Body of pancreas (tissue), 4 donors: ENCODE data around the gene MAML2. TPM values are rescaled to one million over a fixed set of nuclear protein-coding genes. Genes with fewer than 3 reads are reported as not detected.

Experiments used
- ATAC-seq: fragments of 150-250 bp; one replicate; pipeline ENCODE4 v1.9.1; 2016
- DNase-seq, 4 donors: peaks; one replicate each; pipeline ENCODE4 v3.0.0-alpha.2; 2019
- H3K27ac ChIP-seq, 4 donors: fragments of 200-600 bp; sonication (generic); 1 replicate in 3 of 4; 2 replicates in 1 of 4; pipeline versions ENCODE4 v1.5.1 to v1.6.1; 2016 to 2019; ENCODE audit warnings: mild to moderate bottlenecking in 1 of 4, mixed read lengths in 1 of 4, moderate library complexity in 1 of 4
- H3K27me3 ChIP-seq, 2 donors: fragments of 200-600 bp; sonication (generic); one replicate each; pipeline ENCODE4 v1.6.0; 2016; ENCODE audit warnings: mild to moderate bottlenecking in 1 of 2
- H3K36me3 ChIP-seq, 2 donors: fragments of 200-600 bp; sonication (generic); replicated peaks in 1 of 2; 2 replicates each; pipeline ENCODE4 v1.5.1; 2016; ENCODE audit warnings: low read depth in 2 of 2; ENCODE audit not compliant: insufficient read depth in 1 of 2
- H3K4me1 ChIP-seq: fragments of 200-600 bp; sonication (generic); one replicate; pipeline ENCODE4 v1.6.0; 2016
- H3K4me3 ChIP-seq, 2 donors: fragments of 200-600 bp; sonication (generic); 1 replicate in 1 of 2; 2 replicates in 1 of 2; pipeline ENCODE4 v1.5.1; 2016 to 2019
- H3K9me3 ChIP-seq, 3 donors: fragments of 200-600 bp; sonication (generic); 1 replicate in 2 of 3; 2 replicates in 1 of 3; pipeline ENCODE4 v1.5.1; 2016
- POLR2A ChIP-seq, 3 donors: fragments of 450-650 bp; IDR thresholded peaks; one replicate each; pipeline ENCODE4 v1.6.1; 2016; ENCODE audit warnings: antibody characterized with exemption in 3 of 3, mild to moderate bottlenecking in 2 of 3
- WGBS, 2 donors: methylation state at CpG; one replicate each; pipeline ENCODE4 v1.1.5; 2017; 5-methylcytosine and 5-hydroxymethylcytosine counted together
- intact Hi-C: fragments of 100-400 bp; cut with DNase I; formaldehyde crosslinking; loops from one replicate; pipeline ENCODE4 v1.15.1; 2023
- total RNA-seq, 2 donors: library from RNA; depleted of rRNA; stranded (reverse); fragments of >200 nt; gene quantifications; one replicate each; pipeline ENCODE4 v1.1.0, GENCODE V29; 2016
- TF ChIP-seq, protein P1 (sequence below), 7 experiments: fragments of 450-650 bp in 4 of 7; fragments of 200-600 bp in 3 of 7; sonication (generic) in 3 of 7; IDR thresholded peaks; one replicate each; pipeline ENCODE4 v1.5.1; 2016 to 2019; ENCODE audit warnings: antibody characterized with exemption in 7 of 7

Gene MAML2
- total RNA-seq, 2 donors from 2014 or later, result 7.9 to 9.9 TPM

DNA sequence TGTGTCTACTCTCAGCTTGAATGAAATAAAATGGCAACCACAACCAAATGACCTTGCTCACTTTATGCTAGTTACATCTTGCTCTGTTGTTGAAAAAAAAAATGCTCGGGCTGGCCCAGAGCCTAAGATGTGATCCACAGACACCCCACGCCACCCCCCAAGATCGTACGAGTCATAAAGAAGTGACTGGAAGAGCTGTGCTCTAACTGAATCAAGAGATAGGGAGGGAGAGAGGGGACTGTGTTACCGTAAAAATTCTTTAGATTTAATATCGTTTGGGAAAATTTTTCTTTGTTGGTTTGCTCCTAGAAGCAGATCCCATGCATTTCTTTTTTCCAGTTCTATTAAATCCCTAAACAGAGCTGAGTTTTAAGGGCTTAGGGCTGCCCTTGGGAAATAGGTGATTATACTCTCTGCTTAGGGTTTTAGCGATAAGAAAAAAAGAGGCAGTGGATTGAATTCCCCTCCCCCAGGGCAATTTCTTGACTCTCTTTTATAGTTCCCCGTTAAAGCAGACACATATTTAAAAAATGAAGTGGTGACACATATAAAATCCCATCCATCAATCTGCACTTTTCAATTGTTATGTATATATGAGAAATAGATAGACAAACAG lies 14.5 kb downstream of the MAML2 start:
- Histone ChIP-seq H3K27ac (no peak overlapping the region), H3K36me3 (no peaks in the 10 kb centered on the region), H3K9me3 (no peaks in the 10 kb centered on the region), H3K27me3 (no peaks in the 10 kb centered on the region), H3K4me1 (peaks cover 25% of the 10 kb centered on the region), H3K4me3 (no peak overlapping the region)
- no peak for TF ChIP-seq POLR2A (IDR thresholded peaks at IDR 0.05)
- no peak for ATAC-seq
- intact Hi-C loops, result no loop called here
- 66 to 68% methylated on average over 8 of the region's 8 CpGs for WGBS, 2 donors
- no peak for DNase-seq

DNA sequence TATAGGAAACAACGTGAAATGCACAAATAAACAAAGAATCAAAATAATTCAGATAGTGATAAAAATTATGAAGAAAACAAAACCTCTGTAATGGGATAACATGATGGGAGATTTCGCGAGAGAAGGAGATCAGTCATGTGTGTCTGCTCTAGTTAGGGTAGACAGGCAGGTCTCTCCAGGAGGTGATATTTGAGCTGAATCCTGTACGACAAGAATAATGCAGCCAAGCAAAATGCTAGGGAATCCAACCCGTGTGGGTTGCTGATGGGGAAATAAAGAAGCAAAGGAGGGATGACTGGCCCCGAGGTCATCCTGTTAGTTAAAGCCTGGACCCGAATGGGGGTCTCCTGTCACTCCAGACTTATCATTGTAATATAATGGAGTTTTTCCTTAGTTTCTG lies 16.0 kb downstream of the MAML2 start:
- intact Hi-C loops, result no loop called here
- Histone ChIP-seq H3K4me1 (peaks cover 14% of the 10 kb centered on the region), H3K27ac (no peak overlapping the region), H3K36me3 (no peaks in the 10 kb centered on the region), H3K27me3 (no peaks in the 10 kb centered on the region), H3K9me3 (no peaks in the 10 kb centered on the region), H3K4me3 (no peak overlapping the region)
- DNase-seq (no peak), ATAC-seq (no peak)
- TF ChIP-seq POLR2A (IDR thresholded peaks at IDR 0.05), result no peak
- TF ChIP-seq, protein P1, sequence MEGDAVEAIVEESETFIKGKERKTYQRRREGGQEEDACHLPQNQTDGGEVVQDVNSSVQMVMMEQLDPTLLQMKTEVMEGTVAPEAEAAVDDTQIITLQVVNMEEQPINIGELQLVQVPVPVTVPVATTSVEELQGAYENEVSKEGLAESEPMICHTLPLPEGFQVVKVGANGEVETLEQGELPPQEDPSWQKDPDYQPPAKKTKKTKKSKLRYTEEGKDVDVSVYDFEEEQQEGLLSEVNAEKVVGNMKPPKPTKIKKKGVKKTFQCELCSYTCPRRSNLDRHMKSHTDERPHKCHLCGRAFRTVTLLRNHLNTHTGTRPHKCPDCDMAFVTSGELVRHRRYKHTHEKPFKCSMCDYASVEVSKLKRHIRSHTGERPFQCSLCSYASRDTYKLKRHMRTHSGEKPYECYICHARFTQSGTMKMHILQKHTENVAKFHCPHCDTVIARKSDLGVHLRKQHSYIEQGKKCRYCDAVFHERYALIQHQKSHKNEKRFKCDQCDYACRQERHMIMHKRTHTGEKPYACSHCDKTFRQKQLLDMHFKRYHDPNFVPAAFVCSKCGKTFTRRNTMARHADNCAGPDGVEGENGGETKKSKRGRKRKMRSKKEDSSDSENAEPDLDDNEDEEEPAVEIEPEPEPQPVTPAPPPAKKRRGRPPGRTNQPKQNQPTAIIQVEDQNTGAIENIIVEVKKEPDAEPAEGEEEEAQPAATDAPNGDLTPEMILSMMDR (IDR thresholded peaks at IDR 0.05), result no peak
- WGBS, 2 donors, result 75% methylated on average over 7 of the region's 7 CpGs

GRCh38 chr11:96324912-96325311 lies 18.1 kb downstream of the MAML2 start:
- ATAC-seq, result peak; percentile 78
- H3K27me3 ChIP-seq, result no peaks in the 10 kb centered on the region
- DNase-seq, result no peak
- H3K9me3 ChIP-seq, result no peaks in the 10 kb centered on the region
- TF ChIP-seq, protein P1 (IDR thresholded peaks at IDR 0.05), result no peak
- no peak for TF ChIP-seq POLR2A (IDR thresholded peaks at IDR 0.05)
- intact Hi-C loops, result no loop called here
- 7% methylated on average over 1 of the region's 1 CpG for WGBS, 2 donors
- peak overlapping the region in 2 of 4 donors; percentile 55 to 68 for H3K27ac ChIP-seq
- no peak overlapping the region for H3K4me3 ChIP-seq
- H3K36me3 ChIP-seq, result no peaks in the 10 kb centered on the region
- peaks cover 13% of the 10 kb centered on the region for H3K4me1 ChIP-seq

- H3K4me3 ChIP-seq, result no peak overlapping the region
- DNase-seq (no peak), ATAC-seq (no peak)
- WGBS, 2 donors, result 76 to 91% methylated on average over 6 of the region's 6 CpGs
- intact Hi-C loops, result no loop called here
- H3K27ac ChIP-seq, result peak overlapping the region in 1 of 4 donors; percentile 55
- H3K4me1 ChIP-seq, result peaks cover 13% of the 10 kb centered on the region
- no peak for TF ChIP-seq POLR2A (IDR thresholded peaks at IDR 0.05)
- TF ChIP-seq, protein P1 (IDR thresholded peaks at IDR 0.05), result no peak
- no peaks in the 10 kb centered on the region for H3K27me3 ChIP-seq
- H3K9me3 ChIP-seq, result no peaks in the 10 kb centered on the region
- H3K36me3 ChIP-seq, result no peaks in the 10 kb centered on the region
Measured at GRCh38 chr11:96323642-96323985, 19.4 kb downstream of the MAML2 start.

DNA sequence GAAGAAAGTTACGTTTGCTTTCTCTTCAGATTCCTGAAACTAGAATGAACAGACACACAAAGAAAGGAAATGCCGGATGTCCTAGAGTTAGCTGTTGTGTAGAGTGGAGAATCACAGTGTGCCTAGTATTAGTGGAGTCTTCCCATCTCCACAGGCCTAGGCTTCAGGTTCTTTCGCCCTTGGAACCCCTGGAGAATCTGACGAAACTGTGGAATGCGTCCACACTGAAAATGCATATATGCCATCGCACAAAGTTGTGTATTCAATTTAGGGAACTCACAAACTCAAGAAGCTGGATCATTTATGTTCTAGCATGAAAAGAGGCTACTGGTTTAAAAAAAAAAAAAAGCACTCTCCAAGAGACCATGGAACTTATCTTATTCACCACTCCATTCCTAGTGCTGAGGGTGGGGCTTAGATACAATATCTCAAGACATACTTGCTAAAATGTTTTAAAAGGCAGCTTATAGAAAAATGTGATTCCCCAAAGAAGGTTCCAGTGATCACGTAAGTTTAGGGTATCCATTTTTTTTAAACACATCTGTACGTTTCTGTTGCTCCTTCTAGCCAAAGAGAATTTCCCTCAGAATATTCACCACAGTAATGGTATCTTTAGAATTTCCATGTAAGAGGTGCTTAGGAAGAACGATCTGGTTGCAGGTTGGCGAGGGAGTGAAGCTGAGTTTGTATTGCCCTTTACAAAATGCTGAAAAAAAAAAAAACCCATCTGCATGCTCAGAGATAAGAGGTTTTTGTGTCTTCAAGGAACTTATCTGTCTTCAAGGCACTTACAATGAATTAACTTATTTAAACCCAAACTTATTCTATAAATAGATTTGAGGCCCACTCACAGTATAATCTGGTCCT lies 20.0 kb downstream of the MAML2 start:
- Histone ChIP-seq H3K36me3 (no peaks in the 10 kb centered on the region), H3K4me1 (peaks cover 13% of the 10 kb centered on the region), H3K27ac (no peak overlapping the region), H3K9me3 (no peaks in the 10 kb centered on the region), H3K4me3 (no peak overlapping the region), H3K27me3 (no peaks in the 10 kb centered on the region)
- 84 to 89% methylated on average over 10 of the region's 10 CpGs for WGBS, 2 donors
- DNase-seq (no peak), ATAC-seq (no peak)
- no peak for TF ChIP-seq POLR2A (IDR thresholded peaks at IDR 0.05)
- TF ChIP-seq, protein P1 (IDR thresholded peaks at IDR 0.05), result no peak
- intact Hi-C loops, result no loop called here
